HG02884 (cell line): Measurements from ENCODE around the gene NELFA.

Experiments
- ATAC-seq: cut with Tn5 transposase; IDR thresholded peaks from one replicate; pipeline ENCODE4 v1.9.1; 2021; ENCODE audit warnings: mild to moderate bottlenecking, moderate library complexity; ENCODE audit not compliant: unreplicated experiment

Gene NELFA

DNA sequence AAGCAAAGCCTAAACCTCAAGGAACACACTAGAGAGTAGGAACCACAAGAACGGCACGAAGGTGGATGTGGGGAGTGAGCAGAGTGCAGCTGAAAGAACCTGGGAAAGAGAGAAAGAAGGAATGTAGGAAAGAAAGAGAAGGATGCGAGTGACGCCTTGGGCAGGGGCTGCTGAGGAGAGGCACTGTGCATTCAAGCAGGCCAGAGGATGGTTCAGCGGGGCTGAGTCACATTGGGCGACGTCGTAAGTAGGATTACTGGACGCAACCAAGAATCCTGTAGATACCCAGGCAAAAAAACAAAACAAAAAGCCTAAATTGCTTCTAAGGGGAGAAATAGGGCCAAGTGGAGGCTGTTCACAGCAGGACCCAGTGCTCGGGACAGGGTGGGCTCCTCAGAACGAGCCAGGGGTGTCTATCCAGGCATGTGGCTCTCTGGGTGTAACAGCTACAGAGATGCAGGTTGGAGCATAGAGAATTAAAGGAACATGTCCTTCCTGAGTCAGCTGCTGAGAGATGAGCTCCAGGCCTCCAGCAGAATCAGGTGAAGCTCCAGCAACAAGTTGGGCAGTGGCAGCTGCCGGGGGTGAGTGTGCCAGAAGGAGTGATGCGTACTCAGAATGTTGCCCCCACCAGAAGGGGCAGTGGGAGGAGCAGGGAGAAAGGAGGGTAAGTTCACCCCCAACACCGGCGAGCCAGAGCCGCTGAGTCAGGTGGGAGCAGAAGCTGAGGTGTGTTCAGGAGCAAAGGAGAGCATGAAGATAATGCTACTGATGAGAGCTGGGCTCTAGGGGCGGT lies 38.6 kb downstream of the NELFA start:
- ATAC-seq, result no peak

DNA sequence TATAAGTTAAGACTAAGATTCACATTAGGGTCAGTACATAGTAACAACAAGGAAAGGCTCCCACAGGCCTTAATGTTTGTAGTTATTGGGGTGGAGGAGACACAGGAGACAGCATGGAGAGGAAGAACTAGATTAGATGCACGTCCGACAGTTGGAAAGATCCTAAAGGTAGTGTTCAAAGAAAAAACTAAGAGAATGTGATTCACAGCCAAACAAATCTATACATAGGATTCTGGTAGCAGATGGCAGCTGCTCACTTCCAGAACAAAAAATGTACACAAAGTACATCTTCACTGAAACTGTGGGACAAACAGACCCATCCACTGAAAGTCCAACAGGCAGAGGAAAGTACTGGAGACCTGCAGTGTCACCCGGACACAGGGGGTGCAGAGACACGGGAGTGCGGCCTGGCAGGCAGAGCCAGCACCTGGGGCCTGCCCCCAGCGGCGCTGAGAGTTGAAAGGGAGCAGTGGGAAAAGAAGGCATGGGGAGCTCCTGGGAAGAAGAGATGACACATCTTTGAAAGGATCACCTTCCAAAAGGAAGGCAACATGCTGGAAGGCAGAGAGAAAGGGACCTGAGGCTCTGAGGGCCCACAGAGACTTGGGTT lies 40.0 kb downstream of the NELFA start:
- ATAC-seq, result no peak

DNA sequence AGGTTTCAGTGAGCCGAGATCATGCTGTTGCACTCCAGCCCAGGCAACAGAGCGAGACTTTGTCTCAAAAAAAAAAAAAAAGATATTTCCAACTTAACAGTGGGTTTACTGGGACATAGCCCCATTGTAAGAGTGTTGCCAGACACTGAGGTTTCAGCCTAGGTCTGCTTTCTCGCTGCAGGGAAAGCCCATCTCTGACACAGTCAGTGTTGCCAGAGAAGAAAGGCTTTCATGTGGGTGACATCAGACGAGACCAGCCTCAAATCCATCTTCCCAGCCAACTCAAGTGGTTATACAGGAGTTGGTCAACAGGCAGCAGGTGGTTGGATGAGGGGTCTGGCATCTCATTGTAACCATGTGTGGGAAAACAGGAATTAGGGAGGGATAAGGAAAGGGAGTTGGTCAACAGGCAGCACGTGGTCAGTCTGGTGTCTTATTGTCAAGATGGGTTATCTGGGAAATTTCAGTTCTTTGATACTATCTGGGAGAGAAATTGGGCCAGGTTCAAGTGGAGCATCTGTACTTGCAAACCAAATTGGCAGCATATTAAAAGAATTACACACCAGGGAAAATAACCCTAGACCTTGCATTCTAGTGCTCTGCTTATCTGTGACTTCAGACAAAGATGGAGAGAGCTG lies 41.1 kb downstream of the NELFA start:
- no peak for ATAC-seq

- ATAC-seq, result no peak
Observed at GRCh38 chr4:1964971-1965370, 43.8 kb downstream of the NELFA start.

- ATAC-seq, result no peak
Observed at GRCh38 chr4:1964443-1964842, 44.3 kb downstream of the NELFA start.

DNA sequence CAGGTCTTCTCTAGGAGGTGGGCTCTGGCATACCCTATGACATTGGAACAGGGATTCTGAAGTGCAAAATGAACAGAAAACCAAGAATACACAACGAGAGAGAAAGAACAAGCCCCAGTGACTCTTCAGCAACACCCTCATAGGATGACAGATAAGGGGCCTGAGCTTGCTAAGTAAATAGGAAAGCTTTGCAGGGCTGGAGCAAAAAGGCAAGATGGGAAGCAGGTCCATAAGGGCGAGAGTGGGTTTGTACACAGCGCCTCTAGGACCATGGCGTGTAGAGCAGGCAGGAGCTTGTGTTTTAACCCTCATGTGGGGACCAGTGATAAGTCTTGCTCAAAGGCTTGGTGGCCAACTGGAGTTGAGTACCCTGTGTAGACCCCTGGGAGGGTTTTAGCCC lies 45.8 kb downstream of the NELFA start:
- no peak for ATAC-seq

GRCh38 chr4:1961563-1961962 lies 47.2 kb downstream of the NELFA start:
- no peak for ATAC-seq

- no peak for ATAC-seq
Observed at GRCh38 chr4:1961038-1961437, 47.7 kb downstream of the NELFA start.

DNA sequence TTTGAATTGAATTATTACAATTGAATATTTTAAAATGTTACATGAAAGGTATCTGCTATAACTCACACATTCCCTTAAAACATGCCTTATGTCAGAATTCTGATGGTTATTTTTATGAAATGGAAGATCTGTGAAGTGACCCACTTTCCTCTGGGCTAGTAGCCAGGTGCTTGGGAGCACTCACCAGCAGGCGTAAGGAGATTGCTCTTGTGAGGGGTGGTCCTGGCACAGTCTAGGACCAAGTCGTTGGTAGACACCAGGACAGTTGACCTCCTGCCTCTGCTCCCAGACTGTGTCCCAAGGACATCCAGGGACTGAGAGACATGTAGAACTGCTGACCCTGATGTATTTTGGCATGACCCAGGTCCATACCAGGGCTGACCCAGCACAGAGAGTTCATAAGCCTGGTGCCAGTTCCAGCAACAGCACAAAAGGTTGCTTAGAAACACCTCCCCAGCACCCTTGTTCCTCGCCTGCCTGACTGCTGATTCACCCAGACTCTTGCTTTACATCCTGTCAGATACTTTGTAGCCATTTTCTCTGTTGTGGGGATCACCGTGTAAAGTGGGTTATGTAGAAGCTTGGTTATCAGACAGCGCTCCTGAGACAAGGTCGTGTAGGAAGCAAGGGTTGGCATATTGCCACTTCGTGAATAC lies 48.5 kb downstream of the NELFA start:
- ATAC-seq, result no peak

- ATAC-seq, result no peak
Observed at GRCh38 chr4:1959104-1959384, 49.7 kb downstream of the NELFA start.

DNA sequence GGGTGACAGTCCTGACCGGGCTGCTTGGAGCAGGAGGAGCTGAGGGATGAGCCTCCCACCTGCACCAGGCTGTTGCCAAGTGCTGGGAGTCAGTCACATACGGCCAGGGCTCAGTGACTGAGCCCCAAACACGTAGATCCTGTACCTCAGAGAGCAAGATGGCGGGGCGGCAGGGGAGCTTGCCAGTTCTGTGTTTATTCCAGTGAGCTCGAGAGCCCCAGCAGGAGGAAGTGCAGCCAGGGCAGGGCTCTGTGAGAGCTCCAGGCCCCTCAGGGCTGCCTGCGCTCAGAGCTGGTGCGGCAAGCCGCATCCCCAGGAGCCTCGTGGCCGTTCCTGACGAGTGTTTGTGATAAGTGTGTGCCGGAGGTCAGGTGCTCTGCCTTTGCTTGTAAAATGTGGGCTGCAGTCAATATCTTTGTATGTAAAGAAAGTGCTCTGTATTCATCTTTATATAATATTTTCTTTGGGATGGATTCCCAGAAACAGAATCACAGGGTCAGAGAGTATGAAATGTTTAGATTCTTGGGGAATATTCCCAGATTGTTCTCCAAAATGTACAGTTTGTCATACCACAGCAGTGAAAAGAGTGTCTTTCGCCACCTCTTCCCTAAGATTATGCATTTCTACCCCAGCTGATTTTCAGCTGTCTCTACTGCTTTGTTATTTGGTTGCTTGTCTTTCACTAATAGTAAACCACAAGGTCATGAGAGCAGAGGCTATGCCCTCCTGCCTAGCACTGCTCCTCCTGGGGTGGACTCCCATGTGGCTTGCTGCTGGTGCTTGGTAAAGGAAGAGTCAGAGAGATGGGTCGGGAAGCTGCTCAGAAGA lies 50.3 kb downstream of the NELFA start:
- no peak for ATAC-seq

DNA sequence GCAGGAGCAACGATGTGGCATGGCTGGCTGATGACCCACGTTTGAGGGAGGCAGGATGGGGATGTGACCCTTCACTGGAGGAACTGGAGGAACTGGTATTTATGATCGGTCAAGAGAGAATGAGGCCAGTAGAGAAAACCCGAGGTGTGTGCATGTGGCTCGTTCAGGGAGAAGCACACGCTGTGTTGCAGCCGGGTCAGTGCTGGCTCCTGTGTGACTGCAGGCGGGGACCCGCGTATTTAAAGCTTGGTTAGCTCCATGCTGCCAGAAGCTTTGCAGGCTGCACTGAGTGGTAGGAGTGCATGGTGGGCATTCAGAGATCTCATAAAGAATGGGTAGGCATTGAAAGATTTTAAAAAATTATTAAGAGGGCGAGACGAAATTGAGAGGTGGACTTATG lies 52.1 kb downstream of the NELFA start:
- no peak for ATAC-seq

DNA sequence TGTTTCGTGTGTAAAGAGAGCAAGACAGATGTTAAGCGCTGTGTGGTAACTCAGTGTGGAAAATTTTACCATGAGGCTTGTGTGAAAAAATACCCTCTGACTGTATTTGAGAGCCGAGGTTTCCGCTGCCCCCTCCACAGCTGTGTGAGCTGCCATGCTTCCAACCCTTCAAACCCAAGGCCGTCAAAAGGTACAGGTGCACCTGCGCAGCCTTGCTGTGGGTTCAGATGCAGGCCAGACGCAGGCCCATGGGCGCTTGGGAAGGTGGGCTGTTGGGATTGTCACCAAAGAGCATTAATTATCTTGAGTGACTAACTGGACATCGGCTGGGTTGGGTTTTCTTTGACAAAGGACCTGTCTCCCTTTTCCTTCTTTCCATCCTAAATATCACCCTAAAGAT lies 55.4 kb downstream of the NELFA start:
- ATAC-seq, result no peak

- ATAC-seq, result no peak
Observed at GRCh38 chr4:1952719-1953118, 56.1 kb downstream of the NELFA start.

- ATAC-seq, result no peak
Observed at GRCh38 chr4:1952058-1952700, 56.6 kb downstream of the NELFA start.

- ATAC-seq, result no peak
Observed at GRCh38 chr4:1950369-1950768, 58.4 kb downstream of the NELFA start.

GRCh38 chr4:1948892-1949436 lies 59.8 kb downstream of the NELFA start:
- ATAC-seq, result no peak

DNA sequence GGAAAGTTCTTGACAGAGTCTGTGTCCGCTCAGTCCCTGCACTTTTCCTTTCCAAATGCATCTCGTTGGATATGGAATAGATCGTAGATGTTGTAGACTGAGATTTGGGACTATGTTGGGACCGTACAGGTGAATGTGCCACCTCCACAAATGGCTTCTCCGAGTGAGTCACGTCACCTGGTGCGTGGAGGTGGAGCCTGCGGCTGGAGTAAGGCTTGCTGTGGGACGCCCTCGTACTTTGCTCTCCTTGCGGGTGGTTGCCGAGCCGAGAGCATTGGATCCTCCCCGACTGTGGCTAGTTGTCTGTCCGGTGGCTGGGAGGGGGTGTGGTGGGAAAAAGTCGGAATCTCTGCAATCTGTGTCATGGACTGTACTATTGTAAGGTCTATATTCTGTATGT lies 60.5 kb downstream of the NELFA start:
- no peak for ATAC-seq

GRCh38 chr4:1945912-1946311 lies 62.9 kb downstream of the NELFA start:
- ATAC-seq, result no peak

DNA sequence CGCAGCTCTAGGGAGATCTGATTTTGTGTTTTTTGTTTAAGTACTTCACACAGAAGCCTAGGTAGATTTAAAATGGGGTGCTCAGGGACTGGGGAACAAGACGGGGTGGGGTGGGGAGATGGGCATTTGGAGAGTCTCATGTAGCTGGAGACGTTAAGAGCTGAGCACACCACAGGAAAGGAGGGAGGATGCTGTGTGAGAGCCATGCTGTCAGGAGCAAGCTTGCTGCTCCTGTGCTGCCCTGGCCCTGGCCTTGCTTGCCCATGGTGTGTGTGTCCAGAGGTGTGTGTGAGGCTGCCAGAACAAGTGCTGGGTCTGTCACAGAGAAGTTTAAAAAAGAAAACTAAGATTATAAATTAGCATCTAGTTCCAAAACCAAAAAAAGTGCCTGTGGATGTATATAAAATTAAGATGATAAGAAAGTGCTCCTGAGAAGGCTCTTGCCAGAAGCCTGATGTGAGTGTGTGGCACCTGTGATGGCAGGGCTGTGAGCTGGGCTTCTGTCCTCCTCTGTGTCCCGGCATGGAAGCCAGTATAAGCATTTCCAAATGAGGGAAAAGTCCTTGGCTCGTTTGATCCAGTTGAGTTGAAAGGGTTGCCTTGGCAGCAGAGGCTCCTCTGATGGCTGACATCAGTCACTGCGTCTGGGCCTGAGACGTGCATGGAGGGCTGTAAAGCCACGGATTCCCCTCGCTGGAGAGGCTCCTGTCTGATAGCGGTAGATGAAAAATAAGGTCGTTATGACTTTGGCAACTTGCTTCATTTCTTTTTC lies 63.5 kb downstream of the NELFA start:
- ATAC-seq, result no peak
